Measurements from ENCODE around the gene BRF1.

BRF1 gene

DNA sequence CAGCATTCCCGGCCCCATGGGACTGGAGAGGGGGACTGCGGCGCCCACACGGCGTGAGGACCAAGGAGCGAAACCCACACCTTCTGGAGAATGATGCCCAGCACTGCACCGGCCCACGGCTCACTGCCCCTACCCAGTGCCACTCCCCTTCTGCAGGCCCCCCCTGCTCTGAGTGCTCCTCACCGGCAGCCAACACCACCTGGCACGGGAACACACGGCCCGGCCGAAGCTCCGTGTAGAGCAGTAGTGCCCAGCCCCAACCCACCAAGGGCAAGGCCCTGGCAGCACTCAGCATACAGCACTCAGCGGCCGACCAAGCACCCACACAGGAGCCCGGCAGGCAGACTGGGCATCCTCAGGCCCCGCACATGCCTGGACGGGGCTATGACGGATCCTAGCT lies 39.0 kb downstream of the BRF1 start:
- H3K27me3 Mint-ChIP-seq = no peaks in the 10 kb centered on the region
- H3K36me3 Mint-ChIP-seq = peaks cover 12 to 15% of the 10 kb centered on the region in 2 donors
- H3K9me3 Mint-ChIP-seq = no peaks in the 10 kb centered on the region
- DNase-seq (no peak), ATAC-seq (replicated peaks) (no peak)
- peaks cover 9% of the 10 kb centered on the region in 2 donors for H3K4me1 Mint-ChIP-seq
- H3K27ac Mint-ChIP-seq = no peak overlapping the region
- no peak overlapping the region for H3K4me3 Mint-ChIP-seq

DNA sequence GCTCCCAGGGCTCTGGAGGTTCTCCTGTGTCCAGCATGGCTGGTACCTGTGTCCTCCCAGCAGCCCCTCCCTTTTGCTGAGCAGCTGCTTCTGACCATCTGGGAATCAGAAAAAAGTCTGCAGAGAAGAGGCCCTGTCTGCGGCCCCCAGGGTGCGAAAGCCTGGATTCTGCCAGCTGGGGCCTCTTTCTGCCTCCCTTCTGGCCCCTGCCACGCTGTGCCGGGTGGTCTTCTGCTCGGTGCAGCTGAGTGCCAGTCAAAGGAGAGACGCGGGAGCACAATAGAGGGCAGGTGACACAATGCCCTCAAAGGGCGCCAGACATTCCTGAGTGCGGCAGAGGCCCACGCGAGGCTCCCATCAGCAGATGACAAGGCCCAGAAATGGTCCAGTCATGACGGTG lies 39.8 kb downstream of the BRF1 start:
- H3K27me3 Mint-ChIP-seq = no peaks in the 10 kb centered on the region
- H3K4me3 Mint-ChIP-seq = no peak overlapping the region
- H3K36me3 Mint-ChIP-seq = peaks cover 9 to 15% of the 10 kb centered on the region in 2 donors
- ATAC-seq (replicated peaks) = no peak
- H3K27ac Mint-ChIP-seq = no peak overlapping the region
- H3K4me1 Mint-ChIP-seq = peaks cover 9% of the 10 kb centered on the region in 2 donors
- H3K9me3 Mint-ChIP-seq = no peaks in the 10 kb centered on the region
- no peak for DNase-seq

DNA sequence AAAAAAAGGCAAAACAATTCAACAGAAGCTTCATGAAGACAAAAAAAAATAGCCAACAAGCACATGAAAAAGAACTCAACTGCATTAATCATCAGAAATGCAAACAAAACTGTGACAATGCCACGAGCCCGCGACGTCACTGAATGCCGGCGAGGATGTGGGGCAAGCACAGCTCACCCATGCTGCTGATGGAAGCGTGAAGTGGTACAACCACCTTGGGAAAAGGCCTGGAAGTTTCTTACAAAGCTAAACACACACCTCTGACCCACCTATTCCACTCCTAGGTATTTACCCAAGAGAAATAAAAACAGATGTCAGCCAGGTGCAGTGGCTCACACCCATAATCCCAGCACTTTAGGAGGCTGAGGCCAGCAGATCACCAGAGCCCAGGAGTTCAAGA lies 42.0 kb downstream of the BRF1 start:
- no peaks in the 10 kb centered on the region for H3K9me3 Mint-ChIP-seq
- no peaks in the 10 kb centered on the region for H3K27me3 Mint-ChIP-seq
- no peak for ATAC-seq (replicated peaks)
- H3K27ac Mint-ChIP-seq = no peak overlapping the region
- no peak overlapping the region for H3K4me3 Mint-ChIP-seq
- DNase-seq = no peak
- H3K4me1 Mint-ChIP-seq = peaks cover 18 to 21% of the 10 kb centered on the region in 2 donors
- H3K36me3 Mint-ChIP-seq = peaks cover 6 to 11% of the 10 kb centered on the region in 2 donors

DNA sequence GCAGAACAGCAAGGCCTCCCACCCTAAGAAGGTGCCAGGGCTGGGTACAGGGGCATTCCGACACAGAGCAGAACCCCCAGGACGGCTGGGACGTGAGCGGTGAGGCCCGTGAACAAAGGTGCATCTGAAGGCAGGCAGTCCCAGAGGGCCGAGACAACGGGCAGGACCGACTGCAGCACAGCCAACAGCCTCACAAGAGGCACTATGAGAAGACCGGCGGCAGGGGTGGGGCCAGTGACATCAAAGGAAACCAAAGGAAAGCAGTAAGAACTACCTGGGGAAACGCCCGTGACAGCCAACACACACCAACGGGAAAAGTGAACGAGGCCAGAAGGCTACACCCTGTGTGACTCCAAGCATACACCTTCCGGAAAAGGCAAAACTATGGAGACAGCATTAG lies 43.3 kb downstream of the BRF1 start:
- ATAC-seq (replicated peaks) (no peak), DNase-seq (no peak)
- H3K27ac Mint-ChIP-seq = no peak overlapping the region
- no peaks in the 10 kb centered on the region for H3K9me3 Mint-ChIP-seq
- H3K27me3 Mint-ChIP-seq = no peaks in the 10 kb centered on the region
- H3K36me3 Mint-ChIP-seq = peaks cover 5 to 18% of the 10 kb centered on the region in 2 donors
- H3K4me3 Mint-ChIP-seq = no peak overlapping the region
- H3K4me1 Mint-ChIP-seq = peaks cover 12 to 18% of the 10 kb centered on the region in 2 donors

DNA sequence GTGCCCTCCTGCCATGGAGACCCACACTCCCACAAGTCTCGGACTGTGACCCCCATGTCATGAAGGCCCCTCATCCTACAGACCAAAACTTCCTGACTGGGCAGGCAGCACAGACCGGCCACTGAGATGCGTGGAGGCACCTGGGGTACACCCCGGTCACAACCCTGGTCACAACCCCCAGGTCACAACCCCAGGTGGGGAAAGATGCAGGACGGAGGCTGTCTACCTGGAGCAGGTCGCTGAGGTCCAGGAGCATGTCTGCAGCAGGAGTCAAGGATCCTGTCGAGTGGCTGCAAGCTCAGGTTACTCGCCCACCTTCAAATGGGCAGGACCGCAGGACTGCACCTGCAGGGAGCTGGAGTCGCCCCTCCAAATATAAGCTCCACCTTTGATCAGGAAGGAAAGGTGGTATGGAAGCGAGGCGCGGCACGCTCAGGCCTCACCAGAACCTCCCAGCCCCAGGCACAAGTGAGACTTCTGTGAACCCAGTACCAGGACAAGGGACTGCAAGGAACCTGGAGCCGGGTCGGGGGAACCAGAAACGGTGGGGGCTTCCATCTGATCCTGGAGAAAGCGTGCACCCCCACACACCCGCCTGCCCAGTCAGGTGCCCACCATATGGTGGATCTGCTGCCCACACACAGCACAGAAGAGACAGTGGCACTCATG lies 44.4 kb downstream of the BRF1 start:
- ATAC-seq (replicated peaks) (no peak), DNase-seq (no peak)
- Mint-ChIP-seq H3K27me3 (no peaks in the 10 kb centered on the region), H3K36me3 (peaks cover 4 to 27% of the 10 kb centered on the region in 2 donors), H3K9me3 (no peaks in the 10 kb centered on the region), H3K4me3 (no peak overlapping the region), H3K27ac (no peak overlapping the region), H3K4me1 (peaks cover 20 to 23% of the 10 kb centered on the region in 2 donors)

DNA sequence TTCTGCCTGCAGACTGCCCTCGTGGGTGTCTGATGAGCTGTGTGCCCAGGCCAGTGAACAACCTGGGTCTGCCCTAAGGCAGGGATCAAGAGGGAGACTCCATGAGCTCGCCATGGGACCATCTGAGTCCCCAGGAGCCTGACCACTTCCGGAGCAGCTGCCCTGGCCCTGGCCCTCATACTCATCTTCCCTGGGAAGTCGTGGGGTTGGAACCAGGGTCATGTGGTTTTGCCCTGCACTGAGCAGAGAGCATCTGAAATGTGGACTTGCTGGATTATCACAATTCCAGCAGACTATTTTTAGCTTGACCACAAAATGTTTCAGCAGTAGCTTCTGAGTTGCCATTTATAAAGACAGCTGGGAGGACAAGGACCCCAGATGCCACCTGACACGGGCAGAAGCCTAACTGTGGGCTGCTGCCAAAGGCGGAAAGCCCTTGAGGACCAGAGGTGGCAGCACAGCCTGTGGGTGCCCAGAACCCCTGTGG lies 45.7 kb downstream of the BRF1 start:
- DNase-seq = no peak
- Mint-ChIP-seq H3K27me3 (no peaks in the 10 kb centered on the region), H3K9me3 (no peaks in the 10 kb centered on the region)

DNA sequence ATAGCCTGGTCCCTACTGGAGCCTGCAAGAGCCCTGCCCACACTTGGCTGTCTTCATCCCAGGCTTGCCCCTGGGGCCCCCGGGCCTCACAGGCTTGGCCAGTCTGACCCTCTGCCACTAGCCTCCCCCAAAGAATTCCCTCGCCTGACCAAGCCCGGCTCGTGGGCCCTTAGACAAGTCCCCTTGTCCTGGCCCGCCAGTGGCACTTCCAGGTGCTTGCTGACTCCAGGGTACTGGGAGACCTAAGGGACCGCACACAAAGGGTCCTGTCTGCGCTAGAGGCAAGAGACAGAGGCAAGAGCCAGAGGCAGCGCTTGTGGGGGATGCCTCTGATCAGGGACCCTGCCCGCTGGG lies 47.5 kb downstream of the BRF1 start:
- Mint-ChIP-seq H3K36me3 (peaks cover 16 to 45% of the 10 kb centered on the region in 2 donors), H3K4me3 (no peak overlapping the region), H3K27ac (no peak overlapping the region)

More for the DNA sequence above, 45.7 kb downstream of the BRF1 start:
- ATAC-seq (replicated peaks) = peak in 1 of 2 donors; percentile 9
- Mint-ChIP-seq H3K4me1 (peaks cover 33 to 36% of the 10 kb centered on the region in 2 donors), H3K4me3 (no peak overlapping the region), H3K36me3 (peaks cover 12 to 38% of the 10 kb centered on the region in 2 donors), H3K27ac (no peak overlapping the region)

DNA sequence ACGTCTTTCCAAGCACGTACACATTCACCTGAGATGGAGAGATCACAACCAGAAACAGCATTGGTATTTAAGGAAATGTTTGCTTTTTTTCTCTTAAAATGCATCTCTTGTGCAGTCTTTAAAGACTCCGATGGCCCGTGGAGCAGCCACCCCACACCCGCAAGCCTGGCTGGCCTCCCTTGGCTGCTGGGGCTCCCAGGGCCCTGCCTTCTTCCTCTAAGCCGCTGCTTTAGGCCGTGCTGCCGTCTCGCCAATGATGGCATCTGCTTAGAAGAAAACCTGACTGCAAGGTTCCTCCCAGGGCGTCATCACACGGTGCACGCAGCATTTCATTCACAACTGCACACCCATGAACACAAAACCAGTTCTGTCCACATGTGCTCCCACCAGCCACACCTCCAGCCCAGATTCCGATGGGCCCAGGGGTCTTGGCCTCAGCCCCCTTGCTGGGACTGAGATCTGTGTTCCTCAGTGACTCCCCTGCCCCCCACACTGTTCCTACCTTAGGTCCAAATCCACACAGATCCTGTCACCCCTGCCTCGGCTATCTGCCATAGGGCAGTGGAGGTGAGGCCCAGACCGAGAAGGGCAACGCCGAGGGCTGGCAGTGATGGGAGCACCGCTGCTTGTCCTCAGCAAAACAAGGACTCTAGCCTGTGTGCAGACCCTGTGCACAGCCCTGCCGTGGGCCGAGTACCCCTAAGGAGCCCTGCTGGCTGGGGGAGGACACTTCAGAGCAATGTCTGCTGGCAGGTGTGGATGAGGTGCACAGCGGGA lies 48.1 kb downstream of the BRF1 start:
- Mint-ChIP-seq H3K36me3 (peaks cover 16 to 45% of the 10 kb centered on the region in 2 donors), H3K4me3 (no peak overlapping the region), H3K4me1 (peaks cover 43 to 45% of the 10 kb centered on the region in 2 donors), H3K27me3 (no peaks in the 10 kb centered on the region), H3K9me3 (no peaks in the 10 kb centered on the region), H3K27ac (no peak overlapping the region)
- ATAC-seq (replicated peaks) = no peak
- no peak for DNase-seq

More for the DNA sequence above, 47.5 kb downstream of the BRF1 start:
- peaks cover 40 to 41% of the 10 kb centered on the region in 2 donors for H3K4me1 Mint-ChIP-seq
- ATAC-seq (replicated peaks) = no peak
- H3K9me3 Mint-ChIP-seq = no peaks in the 10 kb centered on the region
- H3K27me3 Mint-ChIP-seq = no peaks in the 10 kb centered on the region
- no peak for DNase-seq

- H3K4me3 Mint-ChIP-seq = no peak overlapping the region
- no peak overlapping the region for H3K27ac Mint-ChIP-seq
- peaks cover 16 to 50% of the 10 kb centered on the region in 2 donors for H3K36me3 Mint-ChIP-seq
- H3K4me1 Mint-ChIP-seq = peaks cover 44 to 53% of the 10 kb centered on the region in 2 donors
- ATAC-seq (replicated peaks) (no peak), DNase-seq (no peak)
- H3K9me3 Mint-ChIP-seq = no peaks in the 10 kb centered on the region
- no peaks in the 10 kb centered on the region for H3K27me3 Mint-ChIP-seq
Observed at GRCh38 chr14:105251920-105252319, 48.9 kb downstream of the BRF1 start.

GRCh38 chr14:105250986-105251385 lies 49.8 kb downstream of the BRF1 start:
- no peak overlapping the region for H3K4me3 Mint-ChIP-seq
- H3K27me3 Mint-ChIP-seq = no peaks in the 10 kb centered on the region
- ATAC-seq (replicated peaks) (peak in 1 of 2 donors; percentile 6), DNase-seq (no peak)
- H3K27ac Mint-ChIP-seq = peak overlapping the region; percentile 42
- H3K9me3 Mint-ChIP-seq = no peaks in the 10 kb centered on the region
- peaks cover 19 to 52% of the 10 kb centered on the region in 2 donors for H3K36me3 Mint-ChIP-seq
- peaks cover 47 to 55% of the 10 kb centered on the region in 2 donors for H3K4me1 Mint-ChIP-seq

GRCh38 chr14:105250008-105250366 lies 50.8 kb downstream of the BRF1 start:
- Mint-ChIP-seq H3K27ac (peak overlapping the region; percentile 47), H3K4me1 (peaks cover 47 to 51% of the 10 kb centered on the region in 2 donors), H3K36me3 (peaks cover 23 to 52% of the 10 kb centered on the region in 2 donors), H3K4me3 (peak overlapping the region; percentile 30 to 48), H3K27me3 (no peaks in the 10 kb centered on the region), H3K9me3 (no peaks in the 10 kb centered on the region)
- no peak for ATAC-seq (replicated peaks)
- DNase-seq = no peak

DNA sequence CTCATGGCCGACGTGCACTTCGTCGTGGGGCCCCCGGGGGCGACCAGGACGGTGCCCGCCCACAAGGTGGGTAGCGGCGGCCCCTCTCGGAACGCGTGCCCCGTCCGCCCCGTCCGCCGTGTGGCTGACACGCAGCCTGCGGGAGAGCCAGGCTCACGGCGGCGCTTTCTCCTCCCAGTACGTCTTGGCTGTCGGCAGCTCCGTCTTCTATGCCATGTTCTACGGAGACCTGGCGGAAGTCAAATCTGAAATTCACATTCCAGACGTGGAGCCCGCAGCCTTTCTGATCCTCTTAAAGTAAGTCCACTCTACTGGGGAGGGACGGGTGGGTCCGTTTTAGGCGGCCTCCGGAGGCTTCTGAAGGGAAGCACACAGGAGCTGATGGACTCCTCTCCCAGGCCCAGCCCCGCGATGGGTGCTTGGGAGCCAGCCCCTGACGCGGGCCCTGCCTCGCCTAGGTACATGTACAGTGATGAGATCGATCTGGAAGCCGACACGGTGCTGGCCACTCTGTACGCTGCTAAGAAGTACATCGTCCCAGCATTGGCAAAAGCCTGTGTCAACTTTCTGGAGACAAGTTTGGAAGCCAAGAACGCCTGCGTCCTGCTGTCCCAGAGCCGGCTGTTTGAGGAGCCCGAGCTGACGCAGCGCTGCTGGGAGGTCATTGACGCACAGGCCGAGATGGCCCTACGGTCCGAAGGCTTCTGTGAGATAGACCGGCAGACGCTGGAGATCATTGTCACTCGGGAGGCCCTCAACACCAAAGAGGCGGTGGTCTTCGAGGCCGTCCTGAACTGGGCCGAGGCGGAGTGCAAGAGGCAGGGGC lies 51.4 kb downstream of the BRF1 start:
- peaks cover 24 to 56% of the 10 kb centered on the region in 2 donors for H3K36me3 Mint-ChIP-seq

GRCh38 chr14:105248368-105249181 lies 52.2 kb downstream of the BRF1 start, which contains the start of gene BTBD6:
Gene BTBD6 (plus strand): TSS chr14:105248533. CDS start chr14:105248712, 179 bp downstream.
- H3K27me3 Mint-ChIP-seq = no peaks in the 10 kb centered on the region
- DNase-seq = peak; percentile 83
- peaks cover 41 to 53% of the 10 kb centered on the region in 2 donors for H3K4me1 Mint-ChIP-seq
- H3K9me3 Mint-ChIP-seq = no peaks in the 10 kb centered on the region
- H3K36me3 Mint-ChIP-seq = peaks cover 26 to 54% of the 10 kb centered on the region in 2 donors
- peak; percentile 94 to 96 for ATAC-seq (replicated peaks)
- H3K4me3 Mint-ChIP-seq = peak within 1 kb of the TSS; percentile 85 to 88
- peak within 1 kb of the TSS; percentile 82 for H3K27ac Mint-ChIP-seq

More for the DNA sequence above, 51.4 kb downstream of the BRF1 start:
- Mint-ChIP-seq H3K9me3 (no peaks in the 10 kb centered on the region), H3K4me1 (peaks cover 45 to 49% of the 10 kb centered on the region in 2 donors), H3K4me3 (peak overlapping the region; percentile 71 to 74), H3K27me3 (no peaks in the 10 kb centered on the region), H3K27ac (peak overlapping the region; percentile 31)
- DNase-seq = no peak
- no peak for ATAC-seq (replicated peaks)

Measured in stimulated activated naive B cell treated with anti-CD40 and anti-IgM and Interleukin-4, amounts not matched to agents 10 μg/mL and 1 μg/mL and 100 μg/mL, for 72 hours (primary cell).